Neural progenitor cell (in vitro differentiated cells): ENCODE data around the gene C3orf70. TPM values are rescaled to one million over a fixed set of nuclear protein-coding genes. Genes with fewer than 3 reads are reported as not detected.

ENCODE experiments used
- DNase-seq: peaks from one replicate; pipeline ENCODE4 v3.0.0-alpha.2; 2016; ENCODE audit warnings: low spot score
- H2AFZ ChIP-seq: fragments of 200-600 bp; sonication (generic); replicated peaks from 2 replicates; pipeline ENCODE4 v1.6.1; 2016; ENCODE audit warnings: antibody characterized with exemption
- H3F3A ChIP-seq: fragments of 200-600 bp; sonication (generic); 2 replicates; pipeline ENCODE4 v1.6.1; 2016; ENCODE audit warnings: antibody characterized with exemption, low read depth
- H3K27ac ChIP-seq: fragments of 200-600 bp; sonication (generic); 2 replicates; pipeline ENCODE4 v1.5.1; 2016; ENCODE audit warnings: mild to moderate bottlenecking
- H3K27me3 ChIP-seq: fragments of 200-600 bp; sonication (generic); 2 replicates; pipeline ENCODE4 v1.6.1; 2016; ENCODE audit warnings: mild to moderate bottlenecking, moderate library complexity
- H3K36me3 ChIP-seq: fragments of 200-600 bp; sonication (generic); 2 replicates; pipeline ENCODE4 v1.5.1; 2016
- H3K4me1 ChIP-seq: fragments of 200-600 bp; sonication (generic); 2 replicates; pipeline ENCODE4 v1.6.1; 2016; ENCODE audit warnings: mixed run types
- H3K4me2 ChIP-seq: fragments of 200-600 bp; sonication (generic); 2 replicates; pipeline ENCODE4 v1.6.1; 2016
- H3K4me3 ChIP-seq: fragments of 200-600 bp; sonication (generic); 2 replicates; pipeline ENCODE4 v1.5.1; 2016
- H3K79me2 ChIP-seq: fragments of 200-600 bp; sonication (generic); 2 replicates; pipeline ENCODE4 v1.6.1; 2016; ENCODE audit warnings: low read depth
- H3K9ac ChIP-seq: fragments of 200-600 bp; sonication (generic); 2 replicates; pipeline ENCODE4 v1.6.1; 2016
- H3K9me3 ChIP-seq: fragments of 200-600 bp; sonication (generic); 2 replicates; pipeline ENCODE4 v1.5.1; 2016; ENCODE audit warnings: low read depth
- H4K20me1 ChIP-seq: fragments of 200-600 bp; sonication (generic); 2 replicates; pipeline ENCODE4 v1.6.1; 2016; ENCODE audit warnings: low read depth
- H3K27ac Mint-ChIP-seq: 3 replicates; pipeline ENCODE4 v1.8.0; 2021; ENCODE audit warnings: mixed read lengths
- H3K27me3 Mint-ChIP-seq: 2 replicates; pipeline ENCODE4 v1.8.0; 2022; ENCODE audit warnings: low read depth, mild to moderate bottlenecking, inconsistent platforms, moderate library complexity, mixed read lengths; ENCODE audit not compliant: insufficient read depth
- H3K36me3 Mint-ChIP-seq: 3 replicates; pipeline ENCODE4 v1.8.0; 2021; ENCODE audit warnings: mixed read lengths
- H3K4me1 Mint-ChIP-seq: 3 replicates; pipeline ENCODE4 v1.8.0; 2021; ENCODE audit warnings: mixed read lengths
- H3K4me3 Mint-ChIP-seq: 3 replicates; pipeline ENCODE4 v1.8.0; 2021; ENCODE audit warnings: mild to moderate bottlenecking, moderate library complexity, mixed read lengths
- H3K9me3 Mint-ChIP-seq: 3 replicates; pipeline ENCODE4 v1.8.0; 2020; ENCODE audit warnings: mixed read lengths
- CTCF ChIP-seq: fragments of 200-600 bp; sonication (generic); IDR thresholded peaks from 2 replicates; pipeline ENCODE4 v1.5.1; 2017; ENCODE audit warnings: antibody characterized with exemption, mild to moderate bottlenecking
- EZH2 ChIP-seq: fragments of 200-600 bp; sonication (generic); IDR thresholded peaks from 2 replicates; pipeline ENCODE4 v1.6.1; 2017; ENCODE audit warnings: antibody characterized with exemption, mild to moderate bottlenecking, moderate library complexity
- EZH2phosphoT487 ChIP-seq: fragments of 200-600 bp; sonication (generic); IDR thresholded peaks from 2 replicates; pipeline ENCODE4 v1.6.1; 2017; ENCODE audit warnings: antibody characterized with exemption
- total RNA-seq: library from RNA; depleted of rRNA; stranded (reverse); fragments of >200 nt; gene quantifications from 2 replicates; pipeline ENCODE4 v1.2.3, GENCODE V29; 2015; ENCODE audit warnings: low replicate concordance

C3orf70 gene
- total RNA-seq, 1 donor from 2014 or later = 4.8 TPM

- Histone ChIP-seq H3K9me3 (no peaks in the 10 kb centered on the region), H3K4me3 (no peak overlapping the region), H3K36me3 (no peaks in the 10 kb centered on the region), H3F3A (no peaks in the 10 kb centered on the region), H3K9ac (no peak overlapping the region), H4K20me1 (no peaks in the 10 kb centered on the region), H3K27ac (no peak overlapping the region), H3K27me3 (no peaks in the 10 kb centered on the region), H3K4me2 (no peak overlapping the region), H3K4me1 (no peaks in the 10 kb centered on the region), H3K79me2 (no peaks in the 10 kb centered on the region), H2AFZ (no peak overlapping the region)
- DNase-seq = no peak
- Mint-ChIP-seq H3K27ac (no peak overlapping the region), H3K4me1 (peaks cover 19% of the 10 kb centered on the region), H3K4me3 (no peak overlapping the region), H3K27me3 (peaks cover 4% of the 10 kb centered on the region), H3K36me3 (peaks cover 2% of the 10 kb centered on the region), H3K9me3 (no peaks in the 10 kb centered on the region)
- no peak for TF ChIP-seq EZH2phosphoT487
- no peak for TF ChIP-seq EZH2
- TF ChIP-seq CTCF = no peak
These were observed 71.3 kb downstream of the C3orf70 start for GRCh38 chr3:185081521-185081920.

GRCh38 chr3:185079625-185080024 lies 73.2 kb downstream of the C3orf70 start:
- no peaks in the 10 kb centered on the region for H3K27me3 ChIP-seq
- H3F3A ChIP-seq = no peaks in the 10 kb centered on the region
- no peaks in the 10 kb centered on the region for H3K9me3 ChIP-seq
- no peak overlapping the region for H2AFZ ChIP-seq
- no peaks in the 10 kb centered on the region for H3K79me2 ChIP-seq
- H3K9ac ChIP-seq = no peak overlapping the region
- TF ChIP-seq CTCF (no peak), EZH2phosphoT487 (no peak), EZH2 (no peak)
- Mint-ChIP-seq H3K27ac (no peak overlapping the region), H3K9me3 (no peaks in the 10 kb centered on the region), H3K27me3 (peaks cover 4% of the 10 kb centered on the region), H3K36me3 (peaks cover 2% of the 10 kb centered on the region), H3K4me1 (peaks cover 20% of the 10 kb centered on the region), H3K4me3 (no peak overlapping the region)
- H3K27ac ChIP-seq = no peak overlapping the region
- H3K4me2 ChIP-seq = no peak overlapping the region
- no peak for DNase-seq
- H3K36me3 ChIP-seq = no peaks in the 10 kb centered on the region
- H3K4me3 ChIP-seq = no peak overlapping the region
- no peaks in the 10 kb centered on the region for H4K20me1 ChIP-seq
- no peaks in the 10 kb centered on the region for H3K4me1 ChIP-seq

GRCh38 chr3:185076219-185076618 lies 76.6 kb downstream of the C3orf70 start:
- Histone ChIP-seq H3F3A (no peaks in the 10 kb centered on the region), H4K20me1 (no peaks in the 10 kb centered on the region), H3K36me3 (no peaks in the 10 kb centered on the region), H2AFZ (no peak overlapping the region), H3K27me3 (no peaks in the 10 kb centered on the region), H3K4me1 (no peaks in the 10 kb centered on the region), H3K4me2 (no peak overlapping the region), H3K27ac (no peak overlapping the region), H3K9me3 (no peaks in the 10 kb centered on the region), H3K9ac (no peak overlapping the region), H3K79me2 (no peaks in the 10 kb centered on the region), H3K4me3 (no peak overlapping the region)
- no peak for TF ChIP-seq CTCF
- no peak for TF ChIP-seq EZH2phosphoT487
- no peak for TF ChIP-seq EZH2
- H3K9me3 Mint-ChIP-seq = no peaks in the 10 kb centered on the region
- no peaks in the 10 kb centered on the region for H3K36me3 Mint-ChIP-seq
- H3K27ac Mint-ChIP-seq = no peak overlapping the region
- peaks cover 2% of the 10 kb centered on the region for H3K4me1 Mint-ChIP-seq
- H3K4me3 Mint-ChIP-seq = no peak overlapping the region
- H3K27me3 Mint-ChIP-seq = no peaks in the 10 kb centered on the region
- DNase-seq = no peak
